ENCODE results near the gene FRAS1. TPM values are rescaled to one million over a fixed set of nuclear protein-coding genes. Genes with fewer than 3 reads are reported as not detected.

Gene FRAS1
- total RNA-seq, 1 donor from 2014 or later = 28.4 TPM

DNA sequence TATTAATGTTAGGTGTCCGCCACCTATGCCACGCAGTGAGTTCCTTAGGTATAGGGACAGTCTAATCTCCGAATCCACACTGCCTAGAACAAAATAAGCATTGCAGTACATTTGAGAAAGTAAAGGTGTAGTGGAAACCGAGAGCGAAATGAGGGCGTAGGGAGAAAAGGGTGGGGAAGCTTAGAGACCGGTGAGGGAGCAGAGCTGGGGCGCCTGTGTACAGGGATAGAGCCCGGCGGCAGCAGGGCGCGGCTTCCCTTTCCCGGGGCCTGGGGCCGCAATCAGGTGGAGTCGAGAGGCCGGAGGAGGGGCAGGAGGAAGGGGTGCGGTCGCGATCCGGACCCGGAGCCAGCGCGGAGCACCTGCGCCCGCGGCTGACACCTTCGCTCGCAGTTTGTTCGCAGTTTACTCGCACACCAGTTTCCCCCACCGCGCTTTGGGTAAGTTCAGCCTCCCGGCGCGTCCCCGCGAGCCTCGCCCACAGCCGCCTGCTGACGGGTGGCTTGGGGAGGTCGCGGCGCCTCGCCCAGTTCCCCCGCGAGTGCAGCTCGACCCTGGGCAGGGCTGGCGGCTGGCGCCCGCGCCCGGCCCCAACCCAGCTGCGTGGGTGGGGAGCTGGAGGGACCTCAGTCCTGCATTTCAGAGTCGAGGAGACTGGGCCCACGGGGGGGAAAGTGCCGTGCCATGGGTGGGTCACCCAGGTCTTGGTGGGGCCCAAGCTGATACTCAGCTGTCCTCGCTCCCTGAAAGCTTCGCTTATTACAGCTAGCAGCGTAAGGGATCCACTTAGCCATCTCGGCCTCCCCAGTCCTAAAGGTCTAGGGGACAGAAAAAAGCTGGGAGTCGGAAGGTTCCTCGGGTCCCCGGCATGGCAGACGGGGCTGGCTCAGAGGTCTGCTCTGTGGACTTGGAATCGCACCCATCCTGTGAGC, 494.6 kb downstream of the FRAS1 start, which contains the start of gene ANXA3:
Gene ANXA3 (plus strand): TSS at position 351 of the 932 bp plus-strand sequence. CDS start 2,704 bp downstream, outside the sequence.
- Histone ChIP-seq H3K36me3 (ENCODE audit: control insufficient read depth, insufficient read depth, low read length) (no peaks in the 10 kb centered on the region), H3K27me3 (ENCODE audit: control insufficient read depth, insufficient read depth, low read length) (no peaks in the 10 kb centered on the region), H3K4me3 (ENCODE audit: low read depth, low read length) (peak within 1 kb of the TSS; percentile 62)
- no peak for DNase-seq (ENCODE audit: low read depth)
- TF ChIP-seq CTCF (IDR thresholded peaks at IDR 0.05; ENCODE audit: insufficient read depth, low read length, poor library complexity, severe bottlenecking) = no peak

DNA sequence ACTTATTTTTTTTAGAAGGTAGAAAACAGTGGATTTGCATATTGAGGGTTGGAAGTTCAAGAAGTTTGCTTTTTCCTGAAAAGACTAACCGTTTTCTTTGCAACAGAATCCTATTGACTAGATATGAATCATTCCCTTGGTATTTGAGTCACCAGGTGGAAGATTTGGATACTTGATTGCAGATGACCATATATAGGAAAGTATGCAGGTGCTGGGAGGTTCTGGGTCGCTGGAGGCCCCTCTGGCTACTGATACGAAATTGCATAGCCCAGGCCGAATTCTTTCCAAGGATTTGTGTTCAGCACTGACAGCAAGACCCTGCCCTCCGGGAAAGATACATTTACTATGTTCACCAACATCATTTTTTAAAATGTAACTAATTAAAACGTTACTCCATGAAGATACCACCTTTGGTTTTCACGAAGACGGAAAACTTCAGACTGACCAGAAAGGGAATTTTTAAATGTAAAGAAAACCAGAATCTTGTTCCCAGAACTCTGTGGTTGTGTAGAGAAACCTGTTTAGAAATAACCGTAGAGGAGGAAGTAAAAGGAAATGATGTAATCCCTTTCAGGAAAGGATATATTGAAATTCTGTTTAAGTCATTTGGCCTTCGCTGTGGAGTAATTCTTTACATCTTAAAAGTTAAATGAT, 495.4 kb downstream of the FRAS1 start:
- no peaks in the 10 kb centered on the region for H3K36me3 ChIP-seq (ENCODE audit: control insufficient read depth, insufficient read depth, low read length)
- H3K4me3 ChIP-seq (ENCODE audit: low read depth, low read length) = peak overlapping the region; percentile 62
- H3K27me3 ChIP-seq (ENCODE audit: control insufficient read depth, insufficient read depth, low read length) = no peaks in the 10 kb centered on the region
- DNase-seq (ENCODE audit: low read depth) = peak; percentile 86
- TF ChIP-seq CTCF (IDR thresholded peaks at IDR 0.05; ENCODE audit: insufficient read depth, low read length, poor library complexity, severe bottlenecking) = no peak

GRCh38 chr4:78553043-78553396, 495.9 kb downstream of the FRAS1 start:
- Histone ChIP-seq H3K27me3 (ENCODE audit: control insufficient read depth, insufficient read depth, low read length) (no peaks in the 10 kb centered on the region), H3K4me3 (ENCODE audit: low read depth, low read length) (peak overlapping the region; percentile 62), H3K36me3 (ENCODE audit: control insufficient read depth, insufficient read depth, low read length) (no peaks in the 10 kb centered on the region)
- no peak for TF ChIP-seq CTCF (IDR thresholded peaks at IDR 0.05; ENCODE audit: insufficient read depth, low read length, poor library complexity, severe bottlenecking)
- DNase-seq (ENCODE audit: low read depth) = no peak

GRCh38 chr4:78553529-78554060, 496.5 kb downstream of the FRAS1 start:
- no peak for DNase-seq (ENCODE audit: low read depth)
- Histone ChIP-seq H3K27me3 (ENCODE audit: control insufficient read depth, insufficient read depth, low read length) (no peaks in the 10 kb centered on the region), H3K4me3 (ENCODE audit: low read depth, low read length) (no peak overlapping the region), H3K36me3 (ENCODE audit: control insufficient read depth, insufficient read depth, low read length) (no peaks in the 10 kb centered on the region)
- TF ChIP-seq CTCF (IDR thresholded peaks at IDR 0.05; ENCODE audit: insufficient read depth, low read length, poor library complexity, severe bottlenecking) = no peak

DNA sequence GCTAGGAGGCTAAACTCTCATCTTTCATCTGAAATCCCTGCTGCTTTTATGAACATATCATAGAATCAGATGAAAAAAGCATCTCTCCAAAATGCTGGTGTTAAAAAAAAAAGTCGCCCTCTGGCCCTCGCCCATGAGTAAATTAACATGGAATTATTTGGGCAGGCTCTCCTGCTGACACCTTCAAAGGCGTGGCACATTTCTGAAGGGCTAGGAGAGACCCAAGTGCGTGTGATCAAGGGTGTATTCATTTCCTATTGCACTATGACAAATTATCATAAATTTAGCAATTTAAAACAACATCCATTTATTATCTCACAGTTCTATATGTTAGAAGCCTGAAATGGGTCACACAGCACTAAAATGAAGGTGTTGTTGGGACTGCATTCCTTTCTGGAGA, 499.5 kb downstream of the FRAS1 start:
- DNase-seq (ENCODE audit: low read depth) = no peak
- H3K4me3 ChIP-seq (ENCODE audit: low read depth, low read length) = no peak overlapping the region
- H3K27me3 ChIP-seq (ENCODE audit: control insufficient read depth, insufficient read depth, low read length) = no peaks in the 10 kb centered on the region
- no peaks in the 10 kb centered on the region for H3K36me3 ChIP-seq (ENCODE audit: control insufficient read depth, insufficient read depth, low read length)
- no peak for TF ChIP-seq CTCF (IDR thresholded peaks at IDR 0.05; ENCODE audit: insufficient read depth, low read length, poor library complexity, severe bottlenecking)
